ENCODE measurements around the gene MYZAP. TPM values are rescaled to one million over a fixed set of nuclear protein-coding genes. Genes with fewer than 3 reads are reported as not detected.
A peak's percentile ranks its signal among the peaks of the same experiment; 100 is the strongest.

The MYZAP gene
- total RNA-seq, 2 donors from 2014 or later: 0.22 to 0.33 TPM

GRCh38 chr15:57563416-57563815, 28.3 kb upstream of the MYZAP start:
- Mint-ChIP-seq H3K4me3 (no peak overlapping the region), H3K27me3 (ENCODE audit: insufficient read depth) (no peaks in the 10 kb centered on the region), H3K4me1 (peaks cover 3% of the 10 kb centered on the region), H3K36me3 (ENCODE audit: low read depth) (peaks cover 8% of the 10 kb centered on the region), H3K27ac (no peak overlapping the region), H3K9me3 (no peaks in the 10 kb centered on the region)
- no peak overlapping the region for H3K27ac ChIP-seq (ENCODE audit: low read depth, low read length)
- TF ChIP-seq, protein P1, sequence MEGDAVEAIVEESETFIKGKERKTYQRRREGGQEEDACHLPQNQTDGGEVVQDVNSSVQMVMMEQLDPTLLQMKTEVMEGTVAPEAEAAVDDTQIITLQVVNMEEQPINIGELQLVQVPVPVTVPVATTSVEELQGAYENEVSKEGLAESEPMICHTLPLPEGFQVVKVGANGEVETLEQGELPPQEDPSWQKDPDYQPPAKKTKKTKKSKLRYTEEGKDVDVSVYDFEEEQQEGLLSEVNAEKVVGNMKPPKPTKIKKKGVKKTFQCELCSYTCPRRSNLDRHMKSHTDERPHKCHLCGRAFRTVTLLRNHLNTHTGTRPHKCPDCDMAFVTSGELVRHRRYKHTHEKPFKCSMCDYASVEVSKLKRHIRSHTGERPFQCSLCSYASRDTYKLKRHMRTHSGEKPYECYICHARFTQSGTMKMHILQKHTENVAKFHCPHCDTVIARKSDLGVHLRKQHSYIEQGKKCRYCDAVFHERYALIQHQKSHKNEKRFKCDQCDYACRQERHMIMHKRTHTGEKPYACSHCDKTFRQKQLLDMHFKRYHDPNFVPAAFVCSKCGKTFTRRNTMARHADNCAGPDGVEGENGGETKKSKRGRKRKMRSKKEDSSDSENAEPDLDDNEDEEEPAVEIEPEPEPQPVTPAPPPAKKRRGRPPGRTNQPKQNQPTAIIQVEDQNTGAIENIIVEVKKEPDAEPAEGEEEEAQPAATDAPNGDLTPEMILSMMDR (conservative IDR thresholded peaks at IDR 0.05): no peak
- no peaks in the 10 kb centered on the region for H3K27me3 ChIP-seq (ENCODE audit: control insufficient read depth, insufficient read depth, low read length, poor library complexity, severe bottlenecking)
- no peaks in the 10 kb centered on the region for H3K9me3 ChIP-seq (ENCODE audit: control insufficient read depth, low read length)
- H3K4me3 ChIP-seq (ENCODE audit: low read length): no peak overlapping the region
- DNase-seq: peak; percentile 10
- H3K9ac ChIP-seq (ENCODE audit: extremely low read depth, low read length, poor library complexity, severe bottlenecking): no peak overlapping the region
- no peaks in the 10 kb centered on the region for H3K36me3 ChIP-seq (ENCODE audit: control insufficient read depth, insufficient read depth, low read length)
- H3K4me1 ChIP-seq (ENCODE audit: control insufficient read depth, insufficient read depth, low read length): no peaks in the 10 kb centered on the region
- 90 to 91% methylated on average over 3 to 6 of the region's 6 CpGs for WGBS, 2 experiments (ENCODE audit: insufficient coverage in 1 of 2, insufficient read length in 1 of 2)

GRCh38 chr15:57565311-57565710, 26.4 kb upstream of the MYZAP start:
- no peaks in the 10 kb centered on the region for H3K9me3 ChIP-seq (ENCODE audit: control insufficient read depth, low read length)
- no peaks in the 10 kb centered on the region for H3K36me3 ChIP-seq (ENCODE audit: control insufficient read depth, insufficient read depth, low read length)
- no peak for DNase-seq
- no peaks in the 10 kb centered on the region for H3K9me3 Mint-ChIP-seq
- no peak overlapping the region for H3K4me3 ChIP-seq (ENCODE audit: low read length)
- H3K27ac ChIP-seq (ENCODE audit: low read depth, low read length): no peak overlapping the region
- H3K27me3 Mint-ChIP-seq (ENCODE audit: insufficient read depth): no peaks in the 10 kb centered on the region
- H3K4me1 Mint-ChIP-seq: peaks cover 3% of the 10 kb centered on the region
- H3K27me3 ChIP-seq (ENCODE audit: control insufficient read depth, insufficient read depth, low read length, poor library complexity, severe bottlenecking): no peaks in the 10 kb centered on the region
- no peak overlapping the region for H3K27ac Mint-ChIP-seq
- TF ChIP-seq, protein P1 (conservative IDR thresholded peaks at IDR 0.05): no peak
- 74 to 82% methylated on average over 8 to 10 of the region's 10 CpGs for WGBS, 2 experiments (ENCODE audit: insufficient coverage in 1 of 2, insufficient read length in 1 of 2)
- peaks cover 8% of the 10 kb centered on the region for H3K36me3 Mint-ChIP-seq (ENCODE audit: low read depth)
- H3K4me3 Mint-ChIP-seq: no peak overlapping the region
- H3K4me1 ChIP-seq (ENCODE audit: control insufficient read depth, insufficient read depth, low read length): no peaks in the 10 kb centered on the region
- H3K9ac ChIP-seq (ENCODE audit: extremely low read depth, low read length, poor library complexity, severe bottlenecking): no peak overlapping the region

GRCh38 chr15:57566834-57567233, 24.9 kb upstream of the MYZAP start:
- 91 to 93% methylated on average over 3 to 4 of the region's 4 CpGs for WGBS, 2 experiments (ENCODE audit: insufficient coverage in 1 of 2, insufficient read length in 1 of 2)
- no peaks in the 10 kb centered on the region for H3K36me3 ChIP-seq (ENCODE audit: control insufficient read depth, insufficient read depth, low read length)
- H3K9me3 ChIP-seq (ENCODE audit: control insufficient read depth, low read length): no peaks in the 10 kb centered on the region
- H3K27ac Mint-ChIP-seq: no peak overlapping the region
- TF ChIP-seq, protein P1 (conservative IDR thresholded peaks at IDR 0.05): no peak
- no peaks in the 10 kb centered on the region for H3K27me3 Mint-ChIP-seq (ENCODE audit: insufficient read depth)
- no peaks in the 10 kb centered on the region for H3K9me3 Mint-ChIP-seq
- no peak overlapping the region for H3K27ac ChIP-seq (ENCODE audit: low read depth, low read length)
- no peak for DNase-seq
- peaks cover 4% of the 10 kb centered on the region for H3K36me3 Mint-ChIP-seq (ENCODE audit: low read depth)
- peaks cover 3% of the 10 kb centered on the region for H3K4me1 Mint-ChIP-seq
- H3K4me3 Mint-ChIP-seq: no peak overlapping the region
- H3K27me3 ChIP-seq (ENCODE audit: control insufficient read depth, insufficient read depth, low read length, poor library complexity, severe bottlenecking): no peaks in the 10 kb centered on the region
- H3K4me1 ChIP-seq (ENCODE audit: control insufficient read depth, insufficient read depth, low read length): no peaks in the 10 kb centered on the region
- no peak overlapping the region for H3K9ac ChIP-seq (ENCODE audit: extremely low read depth, low read length, poor library complexity, severe bottlenecking)
- no peak overlapping the region for H3K4me3 ChIP-seq (ENCODE audit: low read length)

Measured in endodermal cell (in vitro differentiated cells).